Stimulated activated CD8-positive, alpha-beta memory T cell treated with anti-CD3 and anti-CD28 coated beads, Interleukin-4, amount 100 ng/mL, for 24 hours (primary cell): ENCODE measurements around the gene FIP1L1.
"Not testable (repeated sequence)": the region's sequence is repeated elsewhere in the genome, so short reads cannot be mapped to it uniquely, and the experiment has no call there.

Experiments
- DNase-seq: peaks from one replicate; pipeline ENCODE4 v3.0.0-alpha.2; 2020; ENCODE audit warnings: low read depth

FIP1L1 gene

GRCh38 chr4:53377319-53378170 is at the start of gene FIP1L1:
FIP1L1 (plus strand) TSS chr4:53377641; CDS start chr4:53377839, 198 bp downstream.
- DNase-seq = peak; percentile 96

GRCh38 chr4:53334916-53335315 is 42.5 kb upstream of the FIP1L1 start:
- not testable (repeated sequence) for DNase-seq

- DNase-seq = not testable (repeated sequence)
These were observed 37.3 kb upstream of the FIP1L1 start for GRCh38 chr4:53340145-53340544.

GRCh38 chr4:53346392-53346791 is 31.0 kb upstream of the FIP1L1 start:
- DNase-seq = not testable (repeated sequence)

GRCh38 chr4:53346920-53347852 is 30.3 kb upstream of the FIP1L1 start:
- DNase-seq = no peak

GRCh38 chr4:53348046-53348445 is 29.4 kb upstream of the FIP1L1 start:
- DNase-seq = no peak

GRCh38 chr4:53349091-53349491 is 28.4 kb upstream of the FIP1L1 start:
- no peak for DNase-seq

- DNase-seq = no peak
These were observed 23.3 kb upstream of the FIP1L1 start for GRCh38 chr4:53354012-53354722.

- no peak for DNase-seq
These were observed 21.4 kb upstream of the FIP1L1 start for GRCh38 chr4:53355930-53356521.

- no peak for DNase-seq
These were observed 16.0 kb upstream of the FIP1L1 start for GRCh38 chr4:53361451-53361850.

GRCh38 chr4:53362093-53362492 is 15.3 kb upstream of the FIP1L1 start:
- no peak for DNase-seq

- no peak for DNase-seq
These were observed 12.8 kb upstream of the FIP1L1 start for GRCh38 chr4:53364624-53365023.

- no peak for DNase-seq
These were observed 12.3 kb upstream of the FIP1L1 start for GRCh38 chr4:53365121-53365485.

GRCh38 chr4:53365486-53366300 is 11.7 kb upstream of the FIP1L1 start, which contains the start of gene SCFD2:
SCFD2 (minus strand) TSS chr4:53366061.
- peak; percentile 95 for DNase-seq

GRCh38 chr4:53366301-53366716 is 11.1 kb upstream of the FIP1L1 start:
- no peak for DNase-seq

- DNase-seq = no peak
These were observed 9.7 kb upstream of the FIP1L1 start for GRCh38 chr4:53367721-53368120.

- no peak for DNase-seq
These were observed 6.4 kb upstream of the FIP1L1 start for GRCh38 chr4:53371049-53371448.

- DNase-seq = no peak
These were observed 5.5 kb upstream of the FIP1L1 start for GRCh38 chr4:53371843-53372521.

GRCh38 chr4:53374777-53375258 is 2.6 kb upstream of the FIP1L1 start:
- DNase-seq = no peak

- DNase-seq = no peak
These were observed 541 bp upstream of the FIP1L1 start for GRCh38 chr4:53376900-53377299.
